Ovary (tissue), 9 donors: ENCODE data around the gene RORC. TPM values are rescaled to one million over a fixed set of nuclear protein-coding genes. Genes with fewer than 3 reads are reported as not detected.

Source experiments
- DNase-seq, 5 donors: peaks; one replicate each; pipeline ENCODE4 v3.0.0-alpha.2; 2019 to 2020
- H3K27ac ChIP-seq, 2 donors: fragments of 200-600 bp; one replicate each; pipeline versions ENCODE4 v1.5.1 to v1.8.0; 2019 to 2022
- H3K27me3 ChIP-seq: fragments of 200-600 bp; one replicate; pipeline ENCODE4 v1.8.0; 2022
- H3K36me3 ChIP-seq: fragments of 200-600 bp; sonication (generic); one replicate; pipeline ENCODE4 v1.5.1; 2019
- H3K4me1 ChIP-seq: one replicate; pipeline ENCODE4 v1.8.1; 2013; ENCODE audit warnings: mild to moderate bottlenecking, moderate library complexity; ENCODE audit not compliant: insufficient read depth
- H3K4me3 ChIP-seq: fragments of 200-600 bp; sonication (generic); one replicate; pipeline ENCODE4 v1.5.1; 2017
- H3K9me3 ChIP-seq, 2 donors: fragments of 200-600 bp in 1 of 2; sonication (generic) in 1 of 2; one replicate each; pipeline versions ENCODE4 v1.5.1 to v1.8.1; 2013 to 2019; ENCODE audit warnings: mild to moderate bottlenecking in 1 of 2, moderate library complexity in 1 of 2
- CTCF ChIP-seq, 3 donors: fragments of 450-650 bp in 2 of 3; fragments of 200-600 bp in 1 of 3; IDR thresholded peaks; one replicate each; pipeline versions ENCODE4 v1.5.1 to v1.8.0; 2016 to 2022; ENCODE audit warnings: antibody characterized with exemption in 3 of 3, mild to moderate bottlenecking in 1 of 3
- EP300 ChIP-seq: sonication (generic); formaldehyde crosslinking; IDR thresholded peaks from one replicate; pipeline ENCODE4 v1.6.1; 2017; ENCODE audit warnings: antibody characterized with exemption
- POLR2A ChIP-seq: fragments of 450-650 bp; IDR thresholded peaks from one replicate; pipeline ENCODE4 v1.6.1; 2017; ENCODE audit warnings: antibody characterized with exemption, mild to moderate bottlenecking, moderate library complexity
- WGBS, 3 donors: extraction: QIAGEN DNeasy Blood & Tissue Kit in 1 of 3; methylation state at CpG; one replicate each; pipeline versions ENCODE4 v1.1.5 to v1.1.7; 2013 to 2017; 5-methylcytosine and 5-hydroxymethylcytosine counted together
- intact Hi-C, 4 donors: fragments of 100-400 bp; cut with DNase I; formaldehyde crosslinking; loops; one replicate each; pipeline versions ENCODE4 v1.11.0 to v1.15.1; 2022 to 2023
- polyA plus RNA-seq, 2 donors: library from polyadenylated mRNA; stranded (reverse); fragments of 200-250 nt in 1 of 2; fragments of 350-450 nt in 1 of 2; fragmentation: Illumina TruSeq in 1 of 2; extraction: RNeasy Lipid Tissue Mini Kit (QIAGEN cat#74804) in 1 of 2; gene quantifications; one replicate each; pipeline ENCODE4 v1.2.3, GENCODE V29; 2013 to 2014
- total RNA-seq, 7 donors: library from RNA; depleted of rRNA in 2 of 7; stranded (reverse); fragments of >200 nt in 2 of 7; fragmentation: NEBNext Ultra II Directional in 3 of 7; extraction: Animal tissue kit (Norgen Biotek cat#: 25700) in 3 of 7; gene quantifications; one replicate each; pipeline versions ENCODE4 v1.1.0 to v1.2.4, GENCODE V29; 2016 to 2023
- donor health status: DM: no; HTN: no; CAD: no; lungs with moderate emphysema.
- donor health status: DM: no; HTN: no; CAD: no.
- donor health status: Bipolar disorder and iron deficiency.
- donor health status: DM: yes; HTN: yes; CAD: no.
- donor health status: DM: no; HTN: no; CAD: no.
- donor health status: DM: yes; HTN: yes; CAD: no.

Gene RORC
- total and polyA plus RNA-seq, 9 donors, result 0.18 to 22.3 (median 0.65) TPM

- Histone ChIP-seq H3K9me3 (no peaks in the 10 kb centered on the region), H3K27ac (no peak overlapping the region), H3K36me3 (no peaks in the 10 kb centered on the region), H3K27me3 (no peaks in the 10 kb centered on the region), H3K4me1 (no peaks in the 10 kb centered on the region), H3K4me3 (no peak overlapping the region)
- no peak for TF ChIP-seq CTCF (IDR thresholded peaks at IDR 0.05)
- TF ChIP-seq POLR2A, result no peak
- no peak for TF ChIP-seq EP300
- DNase-seq, result no peak
- intact Hi-C loops, result no loop called here
Observed at GRCh38 chr1:151862604-151863003, 31.0 kb upstream of the RORC start.

- no peak for DNase-seq
- TF ChIP-seq CTCF (IDR thresholded peaks at IDR 0.05) (no peak), POLR2A (no peak), EP300 (no peak)
- H3K9me3 ChIP-seq, result no peaks in the 10 kb centered on the region
- H3K36me3 ChIP-seq, result no peaks in the 10 kb centered on the region
- no peak overlapping the region for H3K27ac ChIP-seq
- H3K4me1 ChIP-seq, result peaks cover 1% of the 10 kb centered on the region
- no peak overlapping the region for H3K4me3 ChIP-seq
- H3K27me3 ChIP-seq, result no peaks in the 10 kb centered on the region
- WGBS, 3 donors, result 79 to 87% (median 83%) methylated on average over 6 to 7 of the region's 7 CpGs
- intact Hi-C loops, result no loop called here
Observed at GRCh38 chr1:151860504-151861187, 29.0 kb upstream of the RORC start.

GRCh38 chr1:151859891-151860293 lies 28.3 kb upstream of the RORC start:
- peaks cover 1% of the 10 kb centered on the region for H3K4me1 ChIP-seq
- H3K27me3 ChIP-seq, result no peaks in the 10 kb centered on the region
- intact Hi-C loops, result no loop called here
- DNase-seq, result no peak
- H3K36me3 ChIP-seq, result no peaks in the 10 kb centered on the region
- 86 to 91% (median 90%) methylated on average over 6 of the region's 6 CpGs for WGBS, 3 donors
- H3K4me3 ChIP-seq, result no peak overlapping the region
- TF ChIP-seq POLR2A (no peak), CTCF (IDR thresholded peaks at IDR 0.05) (no peak), EP300 (no peak)
- H3K27ac ChIP-seq, result no peak overlapping the region
- H3K9me3 ChIP-seq, result no peaks in the 10 kb centered on the region

GRCh38 chr1:151858886-151859665 lies 27.5 kb upstream of the RORC start:
- H3K4me1 ChIP-seq, result peaks cover 1% of the 10 kb centered on the region
- H3K36me3 ChIP-seq, result no peaks in the 10 kb centered on the region
- TF ChIP-seq EP300 (no peak), POLR2A (no peak), CTCF (IDR thresholded peaks at IDR 0.05) (no peak)
- H3K9me3 ChIP-seq, result no peaks in the 10 kb centered on the region
- no peak for DNase-seq
- H3K4me3 ChIP-seq, result no peak overlapping the region
- intact Hi-C loops, result no loop called here
- no peak overlapping the region for H3K27ac ChIP-seq
- WGBS, 3 donors, result 91% methylated on average over 6 of the region's 6 CpGs
- H3K27me3 ChIP-seq, result no peaks in the 10 kb centered on the region
